Placental pericyte (primary cell): ENCODE results near the gene CYP2E1. TPM values are rescaled to one million over a fixed set of nuclear protein-coding genes. Genes with fewer than 3 reads are reported as not detected.

Source experiments
- total RNA-seq: library from RNA; depleted of rRNA; stranded (reverse); fragments of >200 nt; gene quantifications from 2 replicates; pipeline ENCODE4 v1.2.3, GENCODE V29; 2012

CYP2E1 gene
- total RNA-seq: 0.57 and 3.5 TPM in 2 replicates

DNA sequence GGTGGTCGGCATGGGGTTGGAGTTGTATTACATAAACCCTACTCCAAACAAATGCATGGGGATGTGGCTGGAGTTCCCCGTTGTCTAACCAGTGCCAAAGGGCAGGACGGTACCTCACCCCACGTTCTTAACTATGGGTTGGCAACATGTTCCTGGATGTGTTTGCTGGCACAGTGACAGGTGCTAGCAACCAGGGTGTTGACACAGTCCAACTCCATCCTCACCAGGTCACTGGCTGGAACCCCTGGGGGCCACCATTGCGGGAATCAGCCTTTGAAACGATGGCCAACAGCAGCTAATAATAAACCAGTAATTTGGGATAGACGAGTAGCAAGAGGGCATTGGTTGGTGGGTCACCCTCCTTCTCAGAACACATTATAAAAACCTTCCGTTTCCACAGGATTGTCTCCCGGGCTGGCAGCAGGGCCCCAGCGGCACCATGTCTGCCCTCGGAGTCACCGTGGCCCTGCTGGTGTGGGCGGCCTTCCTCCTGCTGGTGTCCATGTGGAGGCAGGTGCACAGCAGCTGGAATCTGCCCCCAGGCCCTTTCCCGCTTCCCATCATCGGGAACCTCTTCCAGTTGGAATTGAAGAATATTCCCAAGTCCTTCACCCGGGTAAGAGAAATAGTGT is at the start of gene CYP2E1:
TSS of gene CYP2E1 (plus strand) at position 407 of the 632 bp plus-strand sequence. CDS start at position 440, 33 bp downstream.

GRCh38 chr10:133565441-133566294 is 38.5 kb downstream of the CYP2E1 start, which contains the start of gene SYCE1:
Gene SYCE1, minus strand, starts transcription at chr10:133565583. Its CDS starts 54 bp downstream, at chr10:133565529.

Other genes starting within 250 kb of the CYP2E1 start
- 58.6 and 122 TPM in 2 replicates for gene TUBGCP2, start 218.5 kb upstream of the CYP2E1 start, total RNA-seq
- 15.1 and 40.2 TPM in 2 replicates for gene ZNF511, start 218.4 kb upstream of the CYP2E1 start, total RNA-seq
- gene CALY, start 190.5 kb upstream of the CYP2E1 start, total RNA-seq: not detected in 2 replicates
- gene PRAP1, start 180.0 kb upstream of the CYP2E1 start, total RNA-seq: not detected in 2 replicates
- 7.7 and 10.1 TPM in 2 replicates for gene FUOM, start 169.3 kb upstream of the CYP2E1 start, total RNA-seq
- gene ECHS1, start 154.0 kb upstream of the CYP2E1 start, total RNA-seq: 49.7 and 62.7 TPM in 2 replicates
- gene PAOX, start 148.1 kb upstream of the CYP2E1 start, total RNA-seq: 7.9 and 8.5 TPM in 2 replicates
- 33.9 and 36.1 TPM in 2 replicates for gene MTG1, start 133.2 kb upstream of the CYP2E1 start, total RNA-seq
- gene SPRN, start 102.7 kb upstream of the CYP2E1 start, total RNA-seq: under 0.01 TPM in 2 replicates
- 2.1 and 3.1 TPM in 2 replicates for gene SCART1, start 73.4 kb upstream of the CYP2E1 start, total RNA-seq
- gene SYCE1, start 38.2 kb downstream of the CYP2E1 start, total RNA-seq: 8.3 and 9.7 TPM in 2 replicates
- not detected in 2 replicates for gene FRG2B, start 99.4 kb downstream of the CYP2E1 start, total RNA-seq